ENCODE results near the gene TMEM120A.

TMEM120A gene

DNA sequence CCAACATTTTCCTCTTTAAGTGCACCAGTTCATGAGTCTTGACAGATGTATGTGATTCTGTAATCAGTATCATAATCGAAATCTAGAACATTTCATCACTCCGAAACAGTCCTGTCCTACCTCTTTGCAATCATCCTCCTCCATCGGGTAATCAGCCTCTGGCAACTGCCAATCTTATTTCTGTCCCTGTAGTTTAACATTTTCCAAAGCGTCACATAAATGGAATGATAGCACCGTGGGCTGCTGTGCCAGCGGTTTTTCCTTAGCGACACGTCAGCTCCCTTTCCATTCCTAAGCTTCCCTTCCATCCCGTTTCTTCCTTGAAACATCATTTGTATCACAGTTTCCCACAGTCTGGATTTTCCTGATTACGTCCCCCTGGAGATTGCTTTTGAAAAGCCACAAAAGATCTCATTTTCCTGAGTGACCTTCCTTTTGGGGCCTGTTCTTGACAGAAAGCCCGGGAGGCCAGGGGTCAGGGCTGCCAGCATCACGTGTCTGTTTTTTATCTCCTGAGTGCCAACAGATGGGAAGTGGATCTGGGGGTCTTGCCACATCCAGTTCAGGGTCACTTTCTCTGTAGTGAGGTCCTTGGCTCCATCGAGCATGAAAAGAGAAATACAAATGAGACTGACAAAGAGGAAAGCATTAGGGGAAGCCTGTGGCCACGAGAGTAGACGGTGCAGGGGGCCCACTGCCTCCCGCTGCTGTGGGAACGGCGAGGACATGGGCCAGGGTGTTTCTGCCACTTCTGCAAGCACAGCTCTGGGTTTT lies 31.6 kb downstream of the TMEM120A start:
- no peak overlapping the region for H3K4me3 ChIP-seq (ENCODE audit: low read depth, low read length)

GRCh38 chr7:75961218-75961617 lies 33.2 kb downstream of the TMEM120A start:
- H3K4me3 ChIP-seq (ENCODE audit: low read depth, low read length) = no peak overlapping the region
- TF ChIP-seq CTCF (IDR thresholded peaks at IDR 0.05; ENCODE audit: borderline replicate concordance, insufficient read depth, low read depth, low read length) = 0 out of 2 replicates have a peak, but pooled peaks have one; percentile 17

More for the DNA sequence above, 31.6 kb downstream of the TMEM120A start:
- TF ChIP-seq CTCF (IDR thresholded peaks at IDR 0.05; ENCODE audit: borderline replicate concordance, insufficient read depth, low read depth, low read length) = no peak

- TF ChIP-seq CTCF (IDR thresholded peaks at IDR 0.05; ENCODE audit: borderline replicate concordance, insufficient read depth, low read depth, low read length) = no peak
- no peak overlapping the region for H3K4me3 ChIP-seq (ENCODE audit: low read depth, low read length)
Observed at GRCh38 chr7:75960372-75960771, 34.0 kb downstream of the TMEM120A start.

- no peak overlapping the region for H3K4me3 ChIP-seq (ENCODE audit: low read depth, low read length)
- no peak for TF ChIP-seq CTCF (IDR thresholded peaks at IDR 0.05; ENCODE audit: borderline replicate concordance, insufficient read depth, low read depth, low read length)
Observed at GRCh38 chr7:75958802-75959543, 35.4 kb downstream of the TMEM120A start.

DNA sequence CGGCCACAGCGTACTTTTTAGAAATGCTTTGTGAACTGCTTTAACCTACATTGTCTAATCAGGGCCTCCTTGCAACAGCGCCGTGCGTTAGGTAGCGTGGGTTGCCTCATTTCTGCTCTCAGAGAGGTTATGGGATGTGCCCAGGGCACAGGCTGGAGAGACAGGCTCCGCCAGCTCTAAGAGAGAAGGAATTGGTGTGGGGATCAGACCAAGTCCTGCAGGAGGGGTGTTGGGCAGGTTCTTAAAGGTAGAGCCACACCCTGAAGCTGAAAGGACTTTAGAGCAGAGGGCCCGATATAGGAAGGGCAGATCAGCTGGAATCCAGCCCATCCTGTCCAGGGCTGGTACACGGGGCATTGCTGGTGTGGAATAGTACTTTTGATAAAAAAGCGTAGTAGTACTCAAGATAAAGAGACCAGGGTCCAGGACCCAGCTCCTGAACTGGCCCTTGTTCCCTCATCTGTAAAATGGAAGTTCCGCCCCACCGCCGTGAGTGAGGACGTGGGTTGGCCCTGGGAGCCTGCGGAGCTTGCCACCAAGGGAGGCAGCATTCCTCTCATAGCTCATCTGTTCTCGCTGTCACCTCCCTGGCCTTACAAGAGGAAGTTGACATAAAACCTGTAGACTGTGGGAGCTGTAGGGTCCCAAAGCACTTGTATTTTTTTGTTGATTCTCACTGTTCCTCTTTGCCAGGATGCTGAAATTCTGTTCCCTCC lies 37.2 kb downstream of the TMEM120A start:
- TF ChIP-seq CTCF (IDR thresholded peaks at IDR 0.05; ENCODE audit: borderline replicate concordance, insufficient read depth, low read depth, low read length) = no peak
- H3K4me3 ChIP-seq (ENCODE audit: low read depth, low read length) = no peak overlapping the region

DNA sequence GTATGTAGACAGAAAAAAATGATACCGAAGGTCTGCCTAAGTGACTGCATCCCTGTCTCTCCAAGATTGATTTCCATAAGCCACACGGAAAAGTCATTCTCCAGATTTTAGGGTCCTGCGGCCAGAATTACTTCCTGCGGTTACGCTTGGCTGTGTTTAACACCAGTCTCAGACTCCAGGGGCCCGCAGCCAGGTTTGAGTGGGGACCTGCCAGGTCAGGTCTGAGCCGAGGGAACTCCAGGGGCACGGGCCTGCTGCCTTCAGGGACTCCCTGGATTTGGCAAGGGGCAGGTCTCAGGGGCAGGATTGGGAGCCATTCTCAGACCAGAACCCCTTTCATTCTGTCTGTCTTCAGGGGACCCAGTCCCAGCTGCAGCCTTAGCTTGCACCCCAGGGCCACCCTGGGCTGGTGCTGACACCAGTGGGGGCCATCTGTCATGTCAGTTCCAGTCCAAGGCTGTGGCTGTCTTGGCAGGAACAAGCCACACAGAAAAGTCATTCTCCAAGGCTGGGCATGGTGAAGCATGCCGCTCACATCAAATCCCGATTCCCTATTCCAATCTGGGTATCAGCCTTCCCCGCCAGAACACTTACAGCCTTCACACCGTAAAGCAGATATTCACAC lies 39.0 kb downstream of the TMEM120A start:
- TF ChIP-seq CTCF (IDR thresholded peaks at IDR 0.05; ENCODE audit: borderline replicate concordance, insufficient read depth, low read depth, low read length) = no peak
- no peak overlapping the region for H3K4me3 ChIP-seq (ENCODE audit: low read depth, low read length)
